GM21423 (cell line): Measurements from ENCODE around the gene MYO7B.

Experiments used
- ATAC-seq: cut with Tn5 transposase; IDR thresholded peaks from one replicate; pipeline ENCODE4 v1.9.1; 2021; ENCODE audit warnings: mild to moderate bottlenecking, moderate library complexity; ENCODE audit not compliant: unreplicated experiment

Gene MYO7B

GRCh38 chr2:127607399-127607908, 72.0 kb downstream of the MYO7B start:
- no peak for ATAC-seq

- ATAC-seq: no peak
Measured at GRCh38 chr2:127608061-127609030, 72.9 kb downstream of the MYO7B start.

- no peak for ATAC-seq
Measured at GRCh38 chr2:127609031-127609751, 73.7 kb downstream of the MYO7B start.

GRCh38 chr2:127609818-127610217, 74.3 kb downstream of the MYO7B start:
- ATAC-seq: no peak

DNA sequence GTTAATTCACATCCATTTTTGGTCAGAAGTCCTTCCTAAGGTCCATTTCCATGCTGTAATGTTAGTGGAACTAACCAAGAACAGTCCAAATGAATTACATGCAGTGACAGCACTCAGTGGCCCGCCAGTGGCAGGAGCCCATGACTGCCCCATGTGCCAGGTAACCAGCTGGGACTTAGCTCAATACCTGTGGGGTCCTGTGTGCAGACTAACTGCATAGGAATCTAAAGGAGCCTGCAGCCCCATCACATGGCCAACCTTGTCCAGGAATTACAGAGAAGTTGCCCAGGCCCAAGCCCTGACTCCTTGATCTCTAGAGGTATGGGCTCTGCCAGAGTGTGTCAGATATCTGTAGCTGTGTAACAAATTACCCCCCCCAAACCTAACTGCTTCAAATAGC, 75.1 kb downstream of the MYO7B start:
- no peak for ATAC-seq

DNA sequence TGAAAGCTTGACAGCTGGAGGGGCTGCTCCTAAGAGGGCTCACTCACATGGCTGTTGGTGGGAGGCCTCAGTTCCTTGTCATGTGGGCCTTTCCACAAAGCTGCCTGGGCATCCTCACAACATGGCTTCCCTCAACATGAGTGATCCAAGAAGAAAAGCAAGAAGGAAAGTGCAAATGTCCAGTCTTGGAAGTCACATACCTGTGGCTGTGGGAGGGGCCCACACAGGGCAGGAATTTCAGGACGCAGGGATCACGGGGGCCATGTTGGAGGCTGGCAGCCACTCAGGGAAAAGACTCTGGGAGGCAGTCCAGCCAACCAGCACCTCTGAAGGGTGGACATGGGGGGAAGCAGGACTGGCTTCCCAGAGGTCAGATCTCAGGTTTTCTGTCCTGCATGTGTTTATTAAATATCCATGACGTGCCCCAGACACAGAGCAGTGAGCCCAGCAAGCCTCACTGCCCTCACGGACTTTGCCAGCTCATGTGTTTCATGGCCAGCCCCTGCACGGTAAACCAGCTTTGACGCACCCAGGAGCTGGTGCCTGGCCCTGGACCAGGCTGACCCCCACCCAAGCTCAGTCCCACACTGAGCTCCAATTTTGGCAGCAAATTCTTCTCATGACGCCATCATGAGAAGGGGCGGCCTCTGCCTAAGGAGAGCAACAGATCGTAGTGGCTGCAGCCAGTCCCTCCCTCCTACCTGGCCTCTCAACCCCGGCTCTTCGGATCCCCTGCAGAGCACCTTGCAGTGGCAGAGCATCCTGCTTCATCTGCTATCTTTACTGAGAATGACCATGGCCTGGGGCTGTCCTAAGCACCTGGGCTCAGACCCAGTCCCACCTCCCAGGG, 75.8 kb downstream of the MYO7B start:
- ATAC-seq: no peak

DNA sequence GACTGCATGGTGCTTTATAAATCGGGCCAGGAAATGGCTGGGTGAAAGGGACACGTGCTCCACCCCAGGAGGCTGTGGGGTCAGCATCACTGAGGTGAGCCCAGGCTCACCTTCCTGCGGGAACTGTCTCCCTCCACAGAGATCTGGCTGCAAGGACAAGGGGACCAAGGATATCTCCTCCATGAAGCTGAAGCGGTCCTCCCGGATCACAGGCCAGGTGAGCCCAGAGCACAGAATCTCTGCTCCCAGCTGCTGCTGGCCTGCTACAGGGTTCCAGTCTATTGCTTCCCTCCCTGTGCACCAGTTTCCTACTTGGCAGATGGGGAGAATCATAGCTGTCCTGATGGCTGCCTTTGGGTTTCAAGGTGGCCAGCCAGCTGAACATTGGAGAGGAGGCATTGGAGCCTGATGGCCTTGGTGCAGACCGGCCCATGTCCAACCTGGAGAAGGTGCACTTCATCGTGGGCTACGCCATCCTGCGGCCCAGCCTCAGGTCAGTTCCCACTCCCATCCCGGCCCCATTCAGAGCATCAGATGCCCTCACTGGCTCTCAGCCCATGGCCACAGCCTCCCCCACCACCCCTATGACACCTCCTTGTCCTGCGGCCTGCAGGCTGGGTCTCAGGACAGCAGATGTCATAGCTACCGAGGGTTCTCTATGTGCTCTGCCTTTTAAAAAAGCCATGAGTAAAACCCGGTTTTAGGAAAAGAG, 76.8 kb downstream of the MYO7B start:
- no peak for ATAC-seq

DNA sequence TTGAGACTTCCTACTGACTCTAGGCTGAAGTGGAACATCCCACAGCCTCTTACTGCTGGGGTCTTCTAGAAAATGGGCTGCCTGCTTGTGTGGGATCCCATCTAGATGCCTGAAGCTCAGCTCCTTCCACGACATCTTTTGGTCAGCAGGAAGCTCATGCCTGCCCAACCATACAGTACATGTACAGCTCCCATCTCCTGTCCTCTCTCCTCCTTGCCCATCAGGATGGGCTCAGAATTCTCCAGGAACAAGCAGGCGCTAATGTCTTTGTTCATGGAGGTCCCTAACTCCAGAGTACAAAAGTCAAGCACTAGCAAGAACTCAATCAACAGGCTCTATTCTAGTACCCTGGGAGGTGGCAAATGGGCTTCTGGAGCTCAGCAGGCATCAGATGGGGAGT, 78.8 kb downstream of the MYO7B start:
- no peak for ATAC-seq

DNA sequence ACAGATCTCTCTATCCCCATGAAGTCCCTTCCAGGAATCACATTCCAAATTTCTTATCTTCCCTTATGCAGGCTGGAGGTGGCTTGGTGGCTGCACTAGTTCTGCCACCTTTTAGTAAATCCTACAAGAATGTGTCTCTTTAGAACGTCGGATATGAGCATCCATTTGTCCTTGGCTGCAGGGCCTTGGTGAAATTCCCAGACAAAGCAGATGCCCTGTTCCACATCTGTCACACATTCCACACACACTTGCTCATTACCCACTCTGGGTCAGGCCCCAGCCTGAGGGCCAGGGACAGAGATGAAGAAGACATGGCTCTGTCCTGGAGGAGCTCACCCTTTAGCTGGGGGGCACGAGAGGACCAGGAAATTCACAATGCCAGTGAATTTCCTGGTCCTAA, 79.2 kb downstream of the MYO7B start:
- no peak for ATAC-seq

DNA sequence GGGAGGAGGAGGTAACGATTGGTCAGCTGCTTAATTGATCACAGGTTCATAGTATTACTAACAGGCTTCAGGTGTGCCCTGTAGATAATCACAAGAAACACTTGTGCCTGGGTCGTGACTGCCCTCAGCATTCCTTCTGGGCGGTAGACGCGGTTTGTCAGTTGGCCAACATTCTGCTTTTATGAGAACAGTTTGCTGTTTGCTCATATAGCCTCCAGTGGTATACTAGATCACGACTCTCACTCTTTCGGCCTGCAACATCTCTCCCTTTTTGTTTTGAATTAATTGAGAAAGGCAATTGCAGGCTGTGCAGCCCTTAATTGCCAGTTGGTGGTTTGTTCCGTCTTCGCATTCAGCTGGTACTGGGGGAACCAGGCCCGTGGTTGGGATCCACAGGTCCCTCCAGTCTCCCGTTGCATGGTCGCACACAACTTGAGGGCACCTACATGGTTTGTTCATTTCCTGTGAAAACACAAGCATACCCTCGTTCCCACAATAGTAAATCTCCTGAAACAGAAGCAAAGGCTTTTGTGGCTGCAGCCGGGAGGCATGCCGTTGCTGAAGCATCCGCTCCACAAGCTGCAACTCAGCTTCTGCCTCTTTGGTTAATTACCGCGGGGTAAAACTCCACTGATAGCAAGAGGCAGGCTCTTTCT, 80.2 kb downstream of the MYO7B start:
- no peak for ATAC-seq

- ATAC-seq: no peak
Measured at GRCh38 chr2:127618551-127619202, 83.2 kb downstream of the MYO7B start.

DNA sequence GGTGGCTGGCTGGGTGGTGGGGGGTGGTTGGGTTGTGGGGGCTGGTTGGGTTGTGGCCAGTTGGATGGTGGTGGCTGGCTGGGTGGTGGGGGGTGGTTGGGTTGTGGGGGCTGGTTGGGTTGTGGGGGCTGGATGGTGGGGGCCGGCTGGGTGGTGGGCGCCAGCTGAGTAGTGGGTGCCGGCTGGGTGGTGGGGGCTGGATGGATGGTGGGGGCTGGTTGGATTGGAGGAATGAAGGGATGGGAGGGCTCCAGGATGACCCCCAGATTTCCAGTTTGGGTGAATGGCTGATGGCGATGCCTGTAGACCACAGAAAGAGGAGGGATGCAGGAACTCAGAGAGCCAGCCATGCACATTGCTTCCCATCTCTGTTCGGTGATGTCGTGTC, 83.7 kb downstream of the MYO7B start:
- ATAC-seq: no peak

DNA sequence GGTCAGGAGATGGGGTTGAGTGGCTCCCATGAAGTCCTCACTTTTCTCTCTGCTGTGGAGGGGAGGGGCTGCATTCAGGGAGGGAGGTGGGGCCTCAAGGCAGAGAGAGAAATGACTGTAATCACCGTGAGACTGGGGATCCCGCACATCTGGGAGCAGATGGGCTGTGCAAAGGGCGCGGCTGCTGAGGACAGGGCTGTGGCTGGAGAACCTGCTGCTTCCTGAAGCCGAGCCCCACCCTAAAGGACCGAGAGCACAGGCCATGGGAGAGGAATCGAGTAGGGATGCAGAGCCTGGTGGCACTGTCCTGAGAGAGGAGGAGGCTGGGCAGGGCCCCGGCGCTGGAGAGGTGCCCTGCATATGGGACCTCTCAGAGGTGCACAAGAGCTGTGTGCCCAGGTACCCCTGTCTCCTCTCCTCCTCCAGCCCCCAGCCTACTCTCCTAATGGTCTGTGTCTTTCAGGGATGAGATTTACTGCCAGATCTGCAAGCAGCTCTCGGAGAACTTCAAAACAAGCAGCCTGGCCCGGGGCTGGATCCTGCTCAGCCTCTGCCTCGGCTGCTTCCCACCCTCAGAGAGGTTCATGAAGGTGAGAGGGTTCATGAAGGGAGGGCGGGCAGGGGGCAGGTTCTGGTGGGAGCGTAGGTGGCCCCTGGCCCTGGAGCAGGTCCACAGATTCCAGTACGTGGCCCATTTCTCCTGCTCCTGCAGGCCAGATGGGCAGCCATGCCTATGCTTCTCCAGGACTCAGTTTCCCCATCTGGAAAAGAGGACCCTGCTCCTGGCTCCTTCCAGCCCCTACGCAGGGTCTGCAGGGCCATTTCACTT, 84.6 kb downstream of the MYO7B start:
- ATAC-seq: no peak

GRCh38 chr2:127620866-127621265, 85.4 kb downstream of the MYO7B start:
- no peak for ATAC-seq

- no peak for ATAC-seq
Measured at GRCh38 chr2:127621981-127622431, 86.5 kb downstream of the MYO7B start.

- ATAC-seq: no peak
Measured at GRCh38 chr2:127622561-127623387, 87.3 kb downstream of the MYO7B start.
